Spleen (tissue), 11 donors: Measurements from ENCODE around the gene MMRN2. TPM values are rescaled to one million over a fixed set of nuclear protein-coding genes. Genes with fewer than 3 reads are reported as not detected.

ENCODE experiments used
- DNase-seq: peaks from one replicate; pipeline ENCODE4 v3.0.0-alpha.2; 2020
- H3K27ac ChIP-seq, 8 donors: fragments of 200-600 bp; sonication (generic) in 7 of 8; 1 replicate in 4 of 8; 2 replicates in 4 of 8; pipeline versions ENCODE4 v1.5.0 to v1.8.0; 2016 to 2021; ENCODE audit warnings: inconsistent platforms in 4 of 8, mild to moderate bottlenecking in 4 of 8, moderate library complexity in 1 of 8
- H3K27me3 ChIP-seq, 7 donors: fragments of 200-600 bp; sonication (generic) in 6 of 7; replicated peaks in 1 of 7; 1 replicate in 4 of 7; 2 replicates in 3 of 7; pipeline versions ENCODE4 v1.5.0 to v1.8.0; 2016 to 2021; ENCODE audit warnings: inconsistent platforms in 3 of 7, mild to moderate bottlenecking in 1 of 7
- H3K36me3 ChIP-seq, 6 donors: fragments of 200-600 bp; sonication (generic) in 5 of 6; 1 replicate in 4 of 6; 2 replicates in 2 of 6; pipeline versions ENCODE4 v1.5.0 to v1.8.0; 2016 to 2021; ENCODE audit warnings: inconsistent platforms in 2 of 6
- H3K4me1 ChIP-seq, 6 donors: fragments of 200-600 bp; sonication (generic) in 5 of 6; 1 replicate in 3 of 6; 2 replicates in 3 of 6; pipeline versions ENCODE4 v1.5.0 to v1.8.0; 2016 to 2021; ENCODE audit warnings: inconsistent platforms in 3 of 6
- H3K4me3 ChIP-seq, 8 donors: fragments of 200-600 bp; sonication (generic) in 7 of 8; 1 replicate in 4 of 8; 2 replicates in 4 of 8; pipeline versions ENCODE4 v1.5.0 to v1.8.0; 2016 to 2021; ENCODE audit warnings: inconsistent platforms in 4 of 8, mild to moderate bottlenecking in 4 of 8, moderate library complexity in 2 of 8
- H3K9me3 ChIP-seq, 8 donors: fragments of 200-600 bp; sonication (generic) in 7 of 8; 1 replicate in 4 of 8; 2 replicates in 4 of 8; pipeline versions ENCODE4 v1.5.0 to v1.8.0; 2016 to 2021; ENCODE audit warnings: inconsistent platforms in 4 of 8
- CTCF ChIP-seq, 11 experiments: fragments of 200-600 bp in 7 of 11; fragments of 450-650 bp in 4 of 11; sonication (generic) in 4 of 11; IDR thresholded peaks in 8 of 11; conservative IDR thresholded peaks in 3 of 11; 1 replicate in 7 of 11; 2 replicates in 4 of 11; pipeline versions ENCODE4 v1.4.0 to v1.8.0; 2016 to 2021; ENCODE audit warnings: antibody characterized with exemption in 11 of 11, inconsistent platforms in 4 of 11, mild to moderate bottlenecking in 1 of 11
- POLR2A ChIP-seq, 3 donors: fragments of 450-650 bp; IDR thresholded peaks; one replicate each; pipeline ENCODE4 v1.5.1; 2017; ENCODE audit warnings: antibody characterized with exemption in 3 of 3, mild to moderate bottlenecking in 1 of 3
- POLR2AphosphoS5 ChIP-seq, 3 donors: sonication (generic); formaldehyde crosslinking; IDR thresholded peaks; one replicate each; pipeline ENCODE4 v1.5.1; 2017; ENCODE audit warnings: antibody characterized with exemption in 3 of 3
- WGBS, 5 donors: extraction: QIAGEN DNeasy Blood & Tissue Kit in 3 of 5; methylation state at CpG; one replicate each; pipeline versions ENCODE4 v1.1.5 to v1.1.7; 2013 to 2018; 5-methylcytosine and 5-hydroxymethylcytosine counted together
- intact Hi-C: fragments of 100-400 bp; cut with DNase I; formaldehyde crosslinking; loops from one replicate; pipeline ENCODE4 v1.15.0; 2023; ENCODE audit warnings: low total_unique reads
- polyA plus RNA-seq, 3 donors: library from polyadenylated mRNA; stranded (reverse); fragments of 200-250 nt; gene quantifications; one replicate each; pipeline ENCODE4 v1.2.1, GENCODE V29; 2013
- total RNA-seq, 7 donors: library from RNA; depleted of rRNA in 3 of 7; stranded (reverse); fragments of >200 nt in 3 of 7; fragmentation: NEBNext Ultra II Directional in 4 of 7; extraction: Animal tissue kit (Norgen Biotek cat#: 25700) in 4 of 7; gene quantifications; one replicate each; pipeline versions ENCODE4 v1.1.0 to v1.2.1, GENCODE V29; 2016 to 2021
- donor health status: healthy with polysubstance abuse.
- donor health status: DM: no; HTN: no; CAD: no; lungs with moderate emphysema.
- donor health status: DM: no; HTN: no; CAD: no.
- donor health status: Bipolar disorder and iron deficiency.
- donor health status: healthy.
- donor health status: DM: no; HTN: no; CAD: no.
- donor health status: DM: yes; HTN: yes; CAD: no.

Gene MMRN2
- total and polyA plus RNA-seq, 10 donors: 4.8 to 120 (median 77.0) TPM

DNA sequence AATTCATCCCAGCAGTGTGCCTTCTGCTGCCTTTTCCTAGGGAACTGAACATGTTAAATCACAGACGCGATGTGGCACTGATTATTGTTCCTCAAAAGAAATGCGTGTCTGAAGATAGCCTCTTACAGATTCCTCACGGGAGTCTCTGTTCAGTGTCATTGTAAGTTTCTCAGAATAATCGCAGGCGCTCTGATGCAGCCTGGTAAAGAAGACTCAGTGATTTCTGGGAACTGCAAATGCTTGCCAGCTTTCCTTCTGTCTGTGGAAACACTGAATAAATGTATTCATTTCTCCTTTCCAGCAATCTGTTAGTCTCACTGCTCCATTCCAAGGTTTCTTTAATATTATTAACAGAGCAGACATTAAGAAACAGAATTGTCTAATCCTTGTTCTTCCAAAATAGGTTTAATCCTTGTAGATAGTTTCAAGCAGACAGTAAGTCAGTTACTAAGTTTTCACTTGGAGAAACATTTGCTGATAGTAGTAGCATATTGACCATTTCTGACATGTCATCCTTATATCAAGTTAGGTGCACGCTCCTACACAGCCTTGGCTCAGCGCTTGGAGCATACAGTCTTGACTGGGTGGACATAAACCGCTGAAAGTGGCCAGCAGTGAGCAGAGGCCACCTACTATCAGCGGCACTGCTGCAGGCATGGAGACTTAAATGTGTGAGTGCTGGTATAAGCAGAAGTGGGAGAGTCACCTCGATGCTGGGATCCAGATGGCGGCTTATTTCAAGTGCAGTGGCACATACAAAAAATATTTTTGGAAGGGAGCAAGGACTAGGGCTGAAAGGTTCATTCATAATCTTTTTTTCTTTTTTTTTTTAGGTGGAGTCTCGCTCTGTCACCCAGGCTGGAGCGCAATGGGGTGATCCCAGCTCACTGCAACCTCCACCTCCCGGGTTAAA, 27.7 kb downstream of the MMRN2 start:
- Histone ChIP-seq H3K4me3 (no peak overlapping the region), H3K27me3 (no peaks in the 10 kb centered on the region), H3K4me1 (no peaks in the 10 kb centered on the region), H3K9me3 (no peaks in the 10 kb centered on the region), H3K36me3 (peaks cover 0 to 42% (median 2%) of the 10 kb centered on the region in 6 donors), H3K27ac (no peak overlapping the region)
- 90 to 95% (median 92%) methylated on average over 14 to 15 of the region's 15 CpGs for WGBS, 5 donors
- no peak for DNase-seq
- intact Hi-C loops: no loop called here
- TF ChIP-seq CTCF (IDR thresholded peaks at IDR 0.05 in 8 of 11, conservative IDR thresholded peaks at IDR 0.05 in 3 of 11): no peak
- no peak for TF ChIP-seq POLR2AphosphoS5 (IDR thresholded peaks at IDR 0.05)
- no peak for TF ChIP-seq POLR2A (IDR thresholded peaks at IDR 0.05)

- intact Hi-C loops: no loop called here
- Histone ChIP-seq H3K4me1 (no peaks in the 10 kb centered on the region), H3K27me3 (no peaks in the 10 kb centered on the region), H3K9me3 (no peaks in the 10 kb centered on the region), H3K36me3 (peaks cover 0 to 51% (median 10%) of the 10 kb centered on the region in 6 donors), H3K27ac (no peak overlapping the region), H3K4me3 (no peak overlapping the region)
- no peak for DNase-seq
- WGBS, 5 donors: 87 to 94% (median 87%) methylated on average over 9 of the region's 9 CpGs
- no peak for TF ChIP-seq POLR2A (IDR thresholded peaks at IDR 0.05)
- TF ChIP-seq CTCF (IDR thresholded peaks at IDR 0.05 in 8 of 11, conservative IDR thresholded peaks at IDR 0.05 in 3 of 11): no peak
- no peak for TF ChIP-seq POLR2AphosphoS5 (IDR thresholded peaks at IDR 0.05)
Measured at GRCh38 chr10:86922553-86922961, 34.9 kb downstream of the MMRN2 start.

DNA sequence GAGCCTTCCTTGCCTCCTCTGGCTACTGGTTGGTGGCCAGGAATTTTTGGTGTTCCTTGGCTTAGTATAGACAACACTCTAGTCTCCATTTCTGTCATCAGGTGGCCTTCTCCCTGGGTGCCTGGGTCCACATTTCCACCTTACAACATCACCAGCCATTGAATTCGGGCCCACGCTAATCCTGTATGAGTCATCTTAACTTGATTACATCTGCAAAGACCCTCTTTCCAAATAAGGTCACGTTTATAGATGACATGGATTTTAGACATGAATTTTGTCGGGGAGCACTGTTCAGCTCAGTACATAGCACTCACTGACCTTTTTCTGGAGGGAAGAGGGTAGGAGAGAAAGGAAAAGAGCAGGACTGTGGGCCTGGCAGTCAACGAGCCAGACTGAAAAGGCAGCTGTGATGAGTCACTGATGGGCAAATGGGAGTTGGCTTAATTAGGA, 39.4 kb downstream of the MMRN2 start:
- Histone ChIP-seq H3K9me3 (no peaks in the 10 kb centered on the region), H3K27ac (no peak overlapping the region), H3K4me3 (no peak overlapping the region), H3K27me3 (no peaks in the 10 kb centered on the region), H3K4me1 (no peaks in the 10 kb centered on the region), H3K36me3 (peaks cover 0 to 59% (median 9%) of the 10 kb centered on the region in 6 donors)
- DNase-seq: no peak
- no peak for TF ChIP-seq CTCF (IDR thresholded peaks at IDR 0.05 in 8 of 11, conservative IDR thresholded peaks at IDR 0.05 in 3 of 11)
- TF ChIP-seq POLR2AphosphoS5 (IDR thresholded peaks at IDR 0.05): no peak
- no peak for TF ChIP-seq POLR2A (IDR thresholded peaks at IDR 0.05)
- intact Hi-C loops: no loop called here
- WGBS, 5 donors: 80 to 85% (median 83%) methylated on average over 5 of the region's 5 CpGs

- no peaks in the 10 kb centered on the region for H3K27me3 ChIP-seq
- peaks cover 0 to 35% (median 0%) of the 10 kb centered on the region in 6 donors for H3K36me3 ChIP-seq
- H3K27ac ChIP-seq: no peak overlapping the region
- WGBS, 5 donors: 96 to 100% (median 100%) methylated on average over 1 of the region's 1 CpG
- H3K9me3 ChIP-seq: no peaks in the 10 kb centered on the region
- no peak for DNase-seq
- no peak overlapping the region for H3K4me3 ChIP-seq
- intact Hi-C loops: no loop called here
- no peak for TF ChIP-seq POLR2AphosphoS5 (IDR thresholded peaks at IDR 0.05)
- TF ChIP-seq POLR2A (IDR thresholded peaks at IDR 0.05): no peak
- TF ChIP-seq CTCF (IDR thresholded peaks at IDR 0.05 in 8 of 11, conservative IDR thresholded peaks at IDR 0.05 in 3 of 11): no peak
- H3K4me1 ChIP-seq: no peaks in the 10 kb centered on the region
Measured at GRCh38 chr10:86914734-86915133, 42.7 kb downstream of the MMRN2 start.
